CD1c-positive myeloid dendritic cell (primary cell): ENCODE measurements around the gene RSU1.

ENCODE experiments used
- DNase-seq: peaks from one replicate; pipeline ENCODE4 v3.0.0-alpha.2; 2016; ENCODE audit errors: extremely low spot score

Gene RSU1

GRCh38 chr10:16602104-16602775 is 215.0 kb downstream of the RSU1 start:
- DNase-seq = no peak

- no peak for DNase-seq
Measured at GRCh38 chr10:16599662-16600061, 217.6 kb downstream of the RSU1 start.

GRCh38 chr10:16597656-16598055 is 219.6 kb downstream of the RSU1 start:
- peak; percentile 43 for DNase-seq

GRCh38 chr10:16592378-16592777 is 224.8 kb downstream of the RSU1 start:
- no peak for DNase-seq

- DNase-seq = no peak
Measured at GRCh38 chr10:16586358-16587138, 230.7 kb downstream of the RSU1 start.

GRCh38 chr10:16585103-16585502 is 232.1 kb downstream of the RSU1 start:
- DNase-seq = no peak

GRCh38 chr10:16583382-16583781 is 233.8 kb downstream of the RSU1 start:
- no peak for DNase-seq

- DNase-seq = peak; percentile 30
Measured at GRCh38 chr10:16581202-16581601, 236.0 kb downstream of the RSU1 start.

- no peak for DNase-seq
Measured at GRCh38 chr10:16570731-16571130, 246.5 kb downstream of the RSU1 start.

- no peak for DNase-seq
Measured at GRCh38 chr10:16566202-16566805, 250.9 kb downstream of the RSU1 start.

GRCh38 chr10:16565604-16566003 is 251.6 kb downstream of the RSU1 start:
- DNase-seq = no peak

- no peak for DNase-seq
Measured at GRCh38 chr10:16562891-16563290, 254.3 kb downstream of the RSU1 start.

GRCh38 chr10:16559236-16559773 is 257.9 kb downstream of the RSU1 start:
- no peak for DNase-seq

GRCh38 chr10:16547973-16548372 is 269.3 kb downstream of the RSU1 start:
- DNase-seq = no peak

GRCh38 chr10:16545116-16545736 is 272.0 kb downstream of the RSU1 start:
- peak; percentile 6 for DNase-seq

- DNase-seq = no peak
Measured at GRCh38 chr10:16544591-16544990, 272.6 kb downstream of the RSU1 start.

GRCh38 chr10:16544099-16544498 is 273.1 kb downstream of the RSU1 start:
- DNase-seq = no peak
